Karpas-422 (cell line): Measurements from ENCODE around the gene RTN4RL1. TPM values are rescaled to one million over a fixed set of nuclear protein-coding genes. Genes with fewer than 3 reads are reported as not detected.

Source experiments
- DNase-seq: peaks from one replicate; pipeline ENCODE4 v3.0.0-alpha.2; 2015
- H2AFZ ChIP-seq: fragments of 200-600 bp; sonication (generic); 2 replicates; pipeline ENCODE4 v1.6.1; 2014; ENCODE audit warnings: antibody characterized with exemption, low read length, mixed read lengths
- H3K27ac ChIP-seq: fragments of 200-600 bp; sonication (generic); 2 replicates; pipeline ENCODE4 v1.5.1; 2014; ENCODE audit warnings: mild to moderate bottlenecking, low read length, moderate library complexity
- H3K27me3 ChIP-seq: fragments of 200-600 bp; sonication (generic); 2 replicates; pipeline ENCODE4 v1.6.1; 2014; ENCODE audit warnings: low read length, mixed read lengths
- H3K36me3 ChIP-seq: fragments of 200-600 bp; sonication (generic); 2 replicates; pipeline ENCODE4 v1.6.1; 2014; ENCODE audit warnings: low read length, mixed read lengths; ENCODE audit not compliant: insufficient read depth
- H3K4me1 ChIP-seq: fragments of 200-600 bp; sonication (generic); 2 replicates; pipeline ENCODE4 v1.6.1; 2014; ENCODE audit warnings: mild to moderate bottlenecking, low read length, mixed read lengths
- H3K4me2 ChIP-seq: fragments of 200-600 bp; sonication (generic); 2 replicates; pipeline ENCODE4 v1.6.1; 2014; ENCODE audit warnings: low read length, low read depth, mild to moderate bottlenecking; ENCODE audit not compliant: poor library complexity, severe bottlenecking
- H3K4me3 ChIP-seq: fragments of 200-600 bp; sonication (generic); 2 replicates; pipeline ENCODE4 v1.5.1; 2014; ENCODE audit warnings: mild to moderate bottlenecking, antibody characterized with exemption, low read length, mixed read lengths
- H3K79me2 ChIP-seq: fragments of 200-600 bp; sonication (generic); 2 replicates; pipeline ENCODE4 v1.6.1; 2014; ENCODE audit warnings: mild to moderate bottlenecking, low read length, mixed read lengths
- H3K9ac ChIP-seq: fragments of 200-600 bp; sonication (generic); 2 replicates; pipeline ENCODE4 v1.6.0; 2014; ENCODE audit warnings: low read length
- H3K9me2 ChIP-seq: fragments of 200-600 bp; sonication (generic), shearing (Covaris generic); replicated peaks from 2 replicates; pipeline ENCODE4 v1.6.0; 2014; ENCODE audit warnings: mild to moderate bottlenecking, low read length, moderate library complexity; ENCODE audit not compliant: insufficient read depth
- H3K9me3 ChIP-seq: fragments of 300-700, 200-600 bp; sonication (generic); 2 replicates; pipeline ENCODE4 v1.6.1; 2014; ENCODE audit warnings: low read length, mixed read lengths
- H4K20me1 ChIP-seq: fragments of 200-600 bp; sonication (generic); 2 replicates; pipeline ENCODE4 v1.6.1; 2014; ENCODE audit warnings: mild to moderate bottlenecking, antibody characterized with exemption, low read length, low read depth; ENCODE audit not compliant: insufficient read depth
- small RNA-seq: library from RNA; depleted of rRNA; stranded (forward); fragments of <200 nt; gene quantifications from one replicate; pipeline ENCODE3, GENCODE V24; 2014
- total RNA-seq: library from RNA; depleted of rRNA; stranded (reverse); fragments of >200 nt; shearing (Covaris generic); gene quantifications from 2 replicates; pipeline ENCODE4 v1.2.3, GENCODE V29; 2014; ENCODE audit warnings: low replicate concordance; rRNA removed

The RTN4RL1 gene
- total RNA-seq, 1 experiment from 2014 or later = 0.30 TPM

- Histone ChIP-seq H3K9me2 (no peaks in the 10 kb centered on the region), H3K4me1 (no peaks in the 10 kb centered on the region), H4K20me1 (no peaks in the 10 kb centered on the region), H3K4me2 (no peak overlapping the region), H2AFZ (no peak overlapping the region), H3K27me3 (no peaks in the 10 kb centered on the region), H3K9ac (no peak overlapping the region), H3K9me3 (no peaks in the 10 kb centered on the region), H3K79me2 (peaks cover 4% of the 10 kb centered on the region; the same call in 1 of the 2 replicates), H3K4me3 (no peak overlapping the region), H3K36me3 (peaks cover 59% of the 10 kb centered on the region), H3K27ac (no peak overlapping the region)
- no peak for DNase-seq
These were observed 136.4 kb downstream of the RTN4RL1 start for GRCh38 chr17:1888741-1889140.

Small RNA genes within 50 kb of the gene (small RNA-seq; reads per million reads assigned to genes)
- gene AC090617.9 (not detected), gene MIR132 (3.0 reads per million, percentile 66 among the genes with 10 or more reads in this experiment), gene MIR212 (1.5 reads per million, percentile 42 among the genes with 10 or more reads in this experiment), gene OVCA2 (not detected)

Other genes starting within 250 kb of the RTN4RL1 start
- gene SMYD4, start 195.4 kb downstream of the RTN4RL1 start, total RNA-seq = 13.9 and 23.2 TPM in 2 replicates
- 40.4 and 63.9 TPM in 2 replicates for gene RPA1, start 195.3 kb downstream of the RTN4RL1 start, total RNA-seq
- 37.5 and 41.9 TPM in 2 replicates for gene DPH1, start 4.8 kb upstream of the RTN4RL1 start, total RNA-seq
- gene OVCA2, start 16.7 kb upstream of the RTN4RL1 start, total RNA-seq = 49.1 and 50.2 TPM in 2 replicates
- 3.2 and 13.9 TPM in 2 replicates for gene HIC1, start 29.8 kb upstream of the RTN4RL1 start, total RNA-seq